Stimulated activated CD8-positive, alpha-beta memory T cell treated with anti-CD3 and anti-CD28 coated beads, Interleukin-12 subunit alpha, Interleukin-12 subunit beta, amount 100 ng/mL, for 24 hours (primary cell): ENCODE results near the gene CACNG4.
"Not testable (repeated sequence)": the region's sequence is repeated elsewhere in the genome, so short reads cannot be mapped to it uniquely, and the experiment has no call there.

Experiments used
- DNase-seq: peaks from one replicate; pipeline ENCODE4 v3.0.0-alpha.2; 2020; ENCODE audit errors: extremely low read depth

CACNG4 gene

GRCh38 chr17:66964930-66965800 is 658 bp downstream of the CACNG4 start:
- no peak for DNase-seq

GRCh38 chr17:66965801-66966262 is 1.3 kb downstream of the CACNG4 start:
- no peak for DNase-seq

DNA sequence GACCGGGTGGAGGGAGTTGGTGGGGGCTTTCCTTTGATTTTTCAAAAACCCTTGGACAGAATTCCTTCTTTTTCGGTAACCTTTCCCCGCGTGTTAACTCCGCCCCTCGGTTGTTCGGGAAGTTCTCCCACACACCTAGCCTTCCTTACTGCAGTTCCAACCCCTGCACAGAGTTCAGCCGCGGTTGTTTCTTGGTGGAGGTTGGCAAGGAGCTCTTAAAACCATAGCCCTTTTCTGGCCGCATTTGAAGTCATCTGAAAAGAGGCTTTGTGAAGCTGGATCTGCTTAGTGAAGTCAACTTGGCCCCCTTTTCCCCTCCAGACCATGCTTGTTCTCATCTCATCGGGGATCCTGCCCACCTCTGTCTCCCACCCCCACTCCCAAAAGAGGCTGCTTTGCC is 1.8 kb downstream of the CACNG4 start:
- no peak for DNase-seq

GRCh38 chr17:66966704-66967418 is 2.4 kb downstream of the CACNG4 start:
- no peak for DNase-seq

GRCh38 chr17:66967837-66968543 is 3.5 kb downstream of the CACNG4 start:
- DNase-seq: no peak

GRCh38 chr17:66968916-66969315 is 4.4 kb downstream of the CACNG4 start:
- DNase-seq: no peak

- no peak for DNase-seq
These were observed 5.6 kb downstream of the CACNG4 start for GRCh38 chr17:66970140-66970539.

- no peak for DNase-seq
These were observed 6.3 kb downstream of the CACNG4 start for GRCh38 chr17:66970797-66971196.

GRCh38 chr17:66971264-66971663 is 6.8 kb downstream of the CACNG4 start:
- no peak for DNase-seq

DNA sequence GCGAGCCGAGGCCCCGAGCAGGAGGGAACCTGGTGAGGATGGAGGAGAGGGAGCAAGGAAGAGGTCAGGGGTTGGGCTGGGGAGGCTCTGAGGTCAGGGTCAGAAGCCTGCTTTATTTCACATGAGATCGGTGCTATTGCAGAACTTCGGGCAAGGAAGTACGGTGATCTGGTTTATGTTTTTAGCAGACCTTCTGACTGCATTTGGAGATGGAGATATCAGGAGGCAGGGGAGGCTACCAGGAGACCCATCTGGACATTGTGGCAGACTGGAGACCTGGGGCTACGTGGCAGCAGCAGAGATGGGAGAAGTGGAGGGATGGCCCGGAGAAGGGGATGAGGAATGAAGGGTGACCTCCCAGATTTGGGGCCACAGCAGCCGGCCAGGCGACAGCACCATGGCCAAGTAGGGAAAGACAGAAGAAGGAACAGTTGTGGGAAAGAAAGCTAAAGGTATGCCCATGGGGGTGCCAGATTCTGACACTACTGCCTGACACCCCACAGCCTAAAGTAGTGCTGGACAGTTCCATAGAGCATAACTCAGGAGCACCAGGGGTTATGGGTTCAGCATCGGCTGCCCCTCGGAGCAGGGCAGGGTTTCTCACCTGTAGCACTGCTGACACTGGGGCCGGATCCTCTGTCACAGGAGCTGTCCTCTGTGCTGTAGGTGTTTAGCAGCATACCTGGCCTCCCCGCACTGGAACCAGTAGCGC is 7.4 kb downstream of the CACNG4 start:
- no peak for DNase-seq

DNA sequence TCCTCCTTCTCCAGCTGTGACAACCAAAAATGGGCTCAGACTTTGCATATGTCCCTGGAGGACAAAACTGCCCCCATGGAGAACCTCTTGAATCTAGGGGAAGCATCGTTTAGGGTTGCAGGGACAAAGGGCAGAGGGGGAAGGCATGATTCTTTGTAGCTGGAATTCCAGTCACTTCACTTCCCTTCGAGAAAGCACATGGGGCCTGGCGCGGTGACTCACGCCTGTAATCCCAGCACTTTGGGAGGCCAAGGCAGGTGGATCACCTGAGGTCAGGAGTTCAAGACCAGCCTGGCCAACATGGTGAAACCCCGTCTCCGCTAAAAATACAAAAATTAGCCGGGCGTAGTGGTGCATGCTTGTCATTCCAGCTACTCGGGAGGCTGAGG is 7.9 kb downstream of the CACNG4 start:
- DNase-seq: not testable (repeated sequence)

GRCh38 chr17:66975188-66975587 is 10.7 kb downstream of the CACNG4 start:
- DNase-seq: no peak

DNA sequence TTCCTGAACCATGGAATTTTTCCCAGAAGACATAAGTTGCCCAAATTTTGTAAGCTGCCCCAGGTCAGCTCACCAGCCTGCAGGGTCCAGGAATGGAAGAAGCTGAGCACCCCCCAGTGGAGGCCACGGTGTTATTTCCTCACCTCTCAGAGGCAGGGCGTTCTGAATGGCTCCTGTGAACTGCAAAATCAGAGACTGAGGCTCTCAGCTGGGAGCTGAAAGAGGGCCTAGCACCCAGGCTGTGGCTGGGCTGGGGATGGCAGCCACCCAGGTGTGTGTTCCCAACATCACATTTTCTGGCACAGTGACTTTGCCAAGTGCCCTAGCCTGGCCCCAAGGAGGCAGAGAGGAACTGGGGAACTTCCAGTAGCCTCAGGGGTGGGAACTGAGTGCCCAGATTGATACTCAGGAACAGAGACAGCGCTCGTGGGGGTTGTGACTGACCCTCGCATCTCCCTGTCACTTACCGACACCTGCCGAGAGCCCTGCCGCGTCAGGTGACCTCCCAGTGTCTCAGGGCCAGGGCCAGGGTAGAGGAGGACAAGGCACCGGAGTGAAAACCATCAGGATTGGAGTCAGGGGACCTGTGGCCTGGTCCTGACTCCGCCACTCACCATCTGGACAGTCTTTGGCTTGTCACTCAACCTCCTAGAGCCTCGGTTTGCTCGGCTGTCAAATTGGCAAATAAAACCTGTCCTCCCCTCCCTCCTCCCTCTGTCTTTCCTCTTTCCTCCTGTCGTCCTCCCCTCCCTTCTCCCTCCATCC is 11.3 kb downstream of the CACNG4 start:
- DNase-seq: no peak

DNA sequence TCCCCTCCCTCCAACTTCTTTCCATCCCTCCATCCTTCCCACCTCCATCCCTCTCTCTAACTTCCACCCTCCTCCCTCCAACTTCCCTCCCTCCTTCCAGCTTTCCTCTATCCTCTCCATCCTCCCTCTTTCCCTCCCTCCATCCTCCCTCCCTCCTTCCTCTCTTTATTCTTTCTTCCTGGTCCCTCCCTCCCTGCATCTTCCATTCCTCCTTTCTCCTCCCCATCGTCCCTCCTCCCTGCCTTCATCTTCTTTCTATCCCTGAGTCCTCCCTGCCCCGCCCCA is 11.8 kb downstream of the CACNG4 start:
- DNase-seq: no peak

DNA sequence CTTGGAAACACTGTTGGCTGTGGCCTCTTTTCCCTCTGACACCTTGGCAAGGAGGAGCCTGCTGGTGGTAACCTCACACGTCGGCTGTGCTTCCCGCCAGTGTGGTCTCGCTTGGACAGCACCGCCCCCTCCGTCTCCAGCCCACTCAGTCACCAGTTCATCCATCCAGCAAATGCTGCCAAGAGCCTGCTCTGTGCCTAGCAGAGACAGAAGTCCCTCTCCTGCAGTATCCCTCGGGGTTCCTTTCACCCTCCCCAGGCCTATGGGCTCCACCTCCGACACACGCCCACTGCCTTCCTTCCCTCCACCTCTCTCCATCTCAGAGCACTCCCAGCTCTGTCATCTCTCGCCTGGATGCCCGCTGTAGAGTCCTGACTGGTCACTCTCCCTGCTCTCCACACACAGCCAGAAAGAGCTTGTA is 12.3 kb downstream of the CACNG4 start:
- no peak for DNase-seq

DNA sequence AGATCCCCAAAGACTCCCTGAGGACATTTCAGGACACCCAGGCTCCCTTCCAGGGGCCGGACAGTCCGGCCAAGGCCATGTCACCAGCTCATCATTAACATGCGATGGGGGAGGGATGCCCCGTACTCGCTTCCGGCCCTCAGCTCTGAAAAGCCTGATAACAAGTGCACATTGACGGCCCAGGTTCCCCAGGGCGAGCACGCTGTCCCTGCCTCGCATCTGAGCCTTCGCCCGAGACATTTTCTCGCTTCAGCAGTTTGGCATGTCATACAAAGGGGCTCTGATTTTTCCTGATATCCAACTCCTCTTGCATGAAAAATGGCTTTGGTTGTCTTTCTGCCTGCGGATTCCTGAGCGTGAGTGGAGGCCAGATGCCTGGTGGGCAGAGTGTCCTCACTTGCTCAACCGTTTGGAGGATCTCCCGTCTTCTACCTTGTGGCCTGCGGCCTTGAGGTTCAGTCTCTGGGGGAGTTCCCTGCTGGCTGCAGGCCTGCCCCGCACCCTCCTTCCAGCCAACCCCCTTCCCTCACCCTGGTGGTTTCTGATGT is 14.1 kb downstream of the CACNG4 start:
- no peak for DNase-seq

- DNase-seq: no peak
These were observed 16.4 kb downstream of the CACNG4 start for GRCh38 chr17:66980896-66981295.

GRCh38 chr17:66981983-66982508 is 17.5 kb downstream of the CACNG4 start:
- no peak for DNase-seq

DNA sequence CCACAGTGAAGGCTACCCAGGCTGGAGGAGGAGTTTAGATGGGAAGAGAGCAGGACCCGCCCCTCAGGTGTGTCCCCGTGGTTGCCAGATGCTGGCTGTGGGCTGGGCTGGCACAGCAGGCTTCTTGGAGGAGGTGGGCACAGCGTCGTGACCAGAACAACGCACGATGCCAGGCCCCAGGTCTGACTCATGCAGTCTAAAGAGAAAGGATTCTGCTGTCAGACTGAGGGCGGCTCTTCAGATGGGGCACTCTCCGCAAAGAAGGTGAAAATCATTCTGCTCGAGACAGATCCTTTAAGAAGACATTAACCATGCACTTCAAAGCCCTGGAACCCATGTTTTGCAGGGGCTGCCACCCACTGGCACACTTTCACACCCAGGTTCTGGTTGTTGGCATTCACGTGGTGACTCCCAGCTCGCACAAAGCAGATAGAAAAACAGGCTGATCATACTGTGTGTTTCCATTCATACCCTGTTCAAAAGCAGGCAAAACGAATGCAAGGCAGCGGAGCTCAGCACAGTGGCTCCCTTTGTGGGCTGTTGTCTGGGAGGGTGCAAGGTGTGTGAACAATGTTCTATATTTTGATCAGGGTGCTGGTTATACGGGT is 19.0 kb downstream of the CACNG4 start:
- no peak for DNase-seq

DNA sequence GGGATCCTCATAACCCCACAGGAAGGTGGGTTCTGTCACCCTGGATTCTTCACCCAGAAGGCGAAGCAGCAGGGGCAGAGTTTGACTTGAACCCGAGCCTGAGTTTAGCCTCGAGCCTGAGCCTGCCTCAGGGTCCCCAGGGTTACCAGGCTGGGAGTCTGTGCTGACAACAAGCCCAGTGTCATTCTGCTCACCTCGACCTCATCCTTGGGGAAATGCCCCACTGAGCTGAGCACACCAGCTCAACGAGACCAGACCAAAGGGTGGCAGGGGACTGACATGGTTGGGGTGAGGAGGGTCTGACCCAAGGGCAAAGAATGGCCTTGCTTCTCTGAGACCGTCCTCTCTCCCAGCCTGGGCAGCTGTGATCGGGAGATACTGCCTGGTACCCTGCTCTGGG is 20.2 kb downstream of the CACNG4 start:
- DNase-seq: no peak
